Fibroblast of villous mesenchyme (primary cell): ENCODE measurements around the gene TREML4. TPM values are rescaled to one million over a fixed set of nuclear protein-coding genes. Genes with fewer than 3 reads are reported as not detected.

ENCODE experiments used
- DNase-seq: peaks from one replicate; pipeline ENCODE4 v3.0.0-alpha.2; 2010; ENCODE audit warnings: low read depth
- H3K4me3 ChIP-seq: 2 replicates; pipeline ENCODE4 v1.5.1; 2011; ENCODE audit warnings: low read depth, mild to moderate bottlenecking, low read length
- CTCF ChIP-seq: IDR thresholded peaks from 2 replicates; pipeline ENCODE4 v1.5.1; 2012; ENCODE audit warnings: low read depth, mild to moderate bottlenecking, low read length; ENCODE audit not compliant: insufficient read depth
- total RNA-seq: library from RNA; depleted of rRNA; stranded (reverse); fragments of >200 nt; gene quantifications from 2 replicates; pipeline ENCODE4 v1.2.3, GENCODE V29; 2012

The TREML4 gene
- total RNA-seq, 1 donor = not detected

GRCh38 chr6:41262401-41262800, 34.3 kb downstream of the TREML4 start:
- DNase-seq = no peak
- TF ChIP-seq CTCF = no peak
- no peak overlapping the region for H3K4me3 ChIP-seq

- H3K4me3 ChIP-seq = no peak overlapping the region
- DNase-seq = no peak
Observed at GRCh38 chr6:41263267-41263666, 35.1 kb downstream of the TREML4 start.

GRCh38 chr6:41266541-41266940, 38.4 kb downstream of the TREML4 start:
- no peak for TF ChIP-seq CTCF
- no peak overlapping the region for H3K4me3 ChIP-seq
- no peak for DNase-seq

More at GRCh38 chr6:41263267-41263666, 35.1 kb downstream of the TREML4 start:
- no peak for TF ChIP-seq CTCF

- TF ChIP-seq CTCF = no peak
- DNase-seq = no peak
- no peak overlapping the region for H3K4me3 ChIP-seq
Observed at GRCh38 chr6:41268478-41268877, 40.3 kb downstream of the TREML4 start.

- no peak for TF ChIP-seq CTCF
- no peak for DNase-seq
- no peak overlapping the region for H3K4me3 ChIP-seq
Observed at GRCh38 chr6:41269166-41269565, 41.0 kb downstream of the TREML4 start.

GRCh38 chr6:41269716-41270115, 41.6 kb downstream of the TREML4 start:
- DNase-seq = no peak
- no peak overlapping the region for H3K4me3 ChIP-seq
- TF ChIP-seq CTCF = no peak

GRCh38 chr6:41271901-41272395, 43.8 kb downstream of the TREML4 start:
- DNase-seq = no peak
- H3K4me3 ChIP-seq = no peak overlapping the region
- no peak for TF ChIP-seq CTCF
